Activated T-cell treated with anti-CD3 and anti-CD28 coated beads for 4 hours (primary cell): ENCODE measurements around the gene SNED1.
"Not testable (repeated sequence)": the region's sequence is repeated elsewhere in the genome, so short reads cannot be mapped to it uniquely, and the experiment has no call there.

Experiments used
- DNase-seq: peaks from one replicate; pipeline ENCODE4 v3.0.0-alpha.2; 2020

SNED1 gene

DNA sequence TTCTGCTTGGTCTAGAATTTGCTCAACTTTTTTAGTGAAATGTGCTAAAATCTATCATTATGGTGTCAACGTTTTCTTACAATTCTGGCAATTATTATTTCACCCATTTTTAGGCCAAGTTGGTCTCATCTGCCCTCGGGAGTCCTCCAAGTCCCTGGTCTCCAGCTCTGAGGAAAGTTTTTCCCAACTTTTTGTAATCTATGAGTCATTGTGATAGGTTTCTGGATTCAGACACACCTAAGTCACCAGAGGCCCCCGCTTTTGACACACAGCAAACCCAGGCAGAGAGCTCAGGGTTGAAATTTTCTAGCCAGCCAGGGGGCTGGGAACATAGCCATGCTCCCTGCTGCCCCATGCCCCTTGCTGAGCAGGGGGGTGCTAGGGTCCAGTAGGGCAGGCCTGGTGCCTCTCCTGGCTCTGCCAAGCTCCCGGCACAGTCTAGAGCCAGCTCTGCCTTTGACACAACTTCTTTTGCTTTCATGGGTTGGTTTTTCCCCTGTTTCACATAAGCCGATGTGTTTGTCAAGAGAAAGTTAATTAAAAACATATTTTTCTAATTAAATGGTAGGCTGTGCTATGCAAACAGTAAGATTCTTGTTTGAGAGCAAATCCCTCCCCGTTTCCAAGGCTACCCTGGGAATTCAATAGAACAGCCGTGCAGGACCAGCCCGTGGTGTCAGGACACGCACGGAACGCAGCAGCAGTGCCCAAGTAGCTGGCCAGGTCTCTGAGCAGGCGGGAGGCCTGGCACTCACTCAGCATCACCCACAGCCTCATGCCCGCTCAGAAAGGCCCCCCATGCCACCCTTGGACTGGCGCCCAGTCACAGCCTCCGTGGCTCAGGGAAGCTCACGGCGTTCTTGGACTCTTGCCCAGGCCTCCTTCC is 25.5 kb upstream of the SNED1 start:
- DNase-seq, result no peak

DNA sequence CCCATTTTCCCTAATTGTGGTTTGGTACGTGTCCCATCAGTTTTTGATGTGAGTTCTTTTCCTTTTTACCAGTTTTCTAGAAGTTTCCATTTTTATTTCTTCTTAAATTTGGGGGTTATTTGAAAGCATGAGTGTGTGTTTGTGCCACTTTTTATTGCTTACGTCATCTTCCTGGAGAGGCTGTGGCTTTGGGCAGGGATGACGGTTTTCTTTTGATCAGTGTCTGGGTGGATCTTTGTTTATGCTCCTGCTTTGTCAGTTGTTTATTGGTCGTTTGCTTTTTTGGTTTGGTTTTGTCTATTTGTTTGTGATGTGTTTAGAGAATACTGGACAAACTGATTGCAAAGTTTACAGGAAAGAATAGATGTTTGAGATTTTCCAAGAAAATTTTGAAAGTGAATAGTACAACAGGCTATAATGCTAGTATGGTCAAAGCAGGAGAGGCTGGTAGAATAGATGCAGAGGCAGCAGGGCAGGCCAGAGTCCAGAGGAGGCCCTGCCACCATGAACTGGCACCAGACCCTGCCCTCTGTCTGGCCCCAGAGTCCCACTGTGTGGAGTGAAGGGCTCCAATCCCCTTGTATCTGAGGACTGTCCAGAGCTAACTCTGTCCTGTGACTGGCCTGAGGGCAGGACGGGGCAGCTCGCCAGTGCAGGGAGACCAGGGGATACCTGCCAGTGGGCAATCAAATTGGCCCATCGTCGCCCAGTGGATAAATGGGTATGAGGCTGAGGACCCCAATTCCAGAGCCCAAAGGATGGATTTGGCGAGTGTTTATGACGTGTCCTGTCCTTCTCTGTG is 23.4 kb upstream of the SNED1 start:
- DNase-seq, result no peak

DNA sequence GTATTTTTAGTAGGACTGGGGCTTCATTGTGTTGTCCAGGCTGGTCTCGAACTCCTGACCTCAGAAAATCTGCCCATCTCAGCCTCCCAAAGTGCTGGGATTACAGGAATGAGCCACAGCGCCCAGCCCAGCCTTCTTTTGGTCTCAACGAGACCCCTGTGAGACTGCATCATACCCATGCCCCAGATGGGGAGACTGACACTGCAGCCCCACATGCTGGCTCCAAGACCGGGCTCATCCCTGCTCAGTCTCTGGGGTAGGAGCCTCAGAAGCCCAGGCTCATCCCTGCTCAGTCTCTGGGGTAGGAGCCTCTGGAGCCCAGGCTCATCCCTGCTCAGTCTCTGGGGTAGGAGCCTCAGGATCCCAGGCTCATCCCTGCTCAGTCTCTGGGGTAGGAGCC is 22.5 kb upstream of the SNED1 start:
- not testable (repeated sequence) for DNase-seq

DNA sequence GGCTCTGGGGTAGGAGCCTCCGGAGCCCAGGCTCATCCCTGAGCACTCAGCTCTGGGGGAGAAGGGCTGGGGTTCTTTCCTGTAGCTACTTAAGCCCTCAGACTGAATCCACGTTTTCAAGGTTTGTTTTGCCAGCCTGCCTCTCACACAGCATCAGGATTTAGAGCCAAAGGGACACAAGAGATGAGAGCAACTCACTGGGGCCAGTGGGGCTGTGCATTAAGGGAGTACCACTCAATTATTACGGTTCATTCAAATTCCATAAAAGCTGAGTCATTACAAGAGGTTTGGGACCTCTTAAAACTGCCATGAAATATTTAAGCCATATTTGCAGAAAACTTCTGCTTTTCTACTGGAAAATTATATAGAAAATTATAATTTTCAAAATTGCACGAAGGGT is 17.1 kb upstream of the SNED1 start:
- no peak for DNase-seq

DNA sequence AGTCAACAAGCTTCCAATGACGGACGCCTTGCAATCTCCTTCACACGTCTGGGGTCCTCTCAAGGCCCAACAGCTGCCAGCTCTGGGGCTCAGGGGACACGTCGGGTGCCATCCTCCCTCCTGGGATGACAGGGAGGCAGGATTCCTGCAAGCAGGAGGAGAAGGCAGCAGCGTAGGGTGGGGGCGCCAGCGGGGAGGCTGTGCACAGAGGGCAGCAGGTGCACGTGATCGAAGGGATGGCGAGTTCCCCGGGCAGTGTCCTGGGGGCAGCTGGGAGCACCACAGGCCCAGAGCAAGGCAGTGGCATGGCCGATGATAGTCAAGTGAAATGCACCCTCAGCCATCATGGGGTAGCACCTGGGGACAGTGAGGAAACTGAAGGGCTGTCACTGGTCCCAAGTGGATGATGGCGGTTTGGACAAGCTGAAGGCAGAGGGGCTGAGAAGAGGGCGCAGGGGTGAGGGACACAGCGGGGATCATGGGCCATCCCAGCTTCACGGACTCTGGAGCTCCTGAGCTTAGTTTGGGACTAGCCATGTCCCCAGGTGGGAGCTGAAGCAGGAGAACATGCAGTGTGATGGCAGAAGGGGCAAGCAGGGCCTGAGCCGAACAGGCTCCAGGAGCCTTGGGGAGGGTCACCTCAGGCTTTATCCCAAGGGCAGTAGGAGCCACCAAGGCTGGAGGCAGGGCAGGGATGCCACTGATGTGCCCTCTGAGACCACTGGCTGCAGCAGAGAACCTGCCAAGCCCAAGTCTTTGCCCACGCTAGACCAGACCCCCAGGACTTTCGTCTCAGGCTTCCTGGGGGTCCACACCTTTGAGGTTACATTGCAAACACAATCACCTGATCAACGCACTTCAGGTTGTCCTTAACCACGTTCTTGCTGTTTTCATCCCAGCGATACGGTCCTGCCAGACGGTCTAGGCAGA is 16.3 kb upstream of the SNED1 start:
- DNase-seq, result no peak

DNA sequence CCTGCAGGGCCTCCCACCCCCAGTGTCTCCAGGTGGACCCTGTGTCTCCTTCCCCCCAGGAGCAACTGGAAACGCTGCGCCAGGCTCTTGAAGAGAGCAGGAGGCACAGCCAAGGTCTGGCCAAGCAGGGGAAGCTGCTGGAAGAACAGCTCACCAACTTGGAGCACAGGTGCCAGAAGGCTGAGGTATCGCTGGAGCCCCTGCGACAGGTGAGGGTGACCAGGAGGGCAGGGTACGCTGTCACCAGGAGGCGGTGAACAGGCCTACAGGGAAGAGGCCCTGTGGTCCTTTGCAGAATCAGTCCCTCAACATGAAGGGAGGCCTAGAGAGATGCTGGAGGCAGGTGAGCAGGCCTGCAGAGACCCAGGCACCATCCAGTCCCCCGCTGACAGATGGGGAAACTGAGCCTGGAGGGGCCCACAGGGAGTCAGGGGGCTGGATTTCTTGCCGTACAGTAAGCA is 15.6 kb upstream of the SNED1 start:
- no peak for DNase-seq

DNA sequence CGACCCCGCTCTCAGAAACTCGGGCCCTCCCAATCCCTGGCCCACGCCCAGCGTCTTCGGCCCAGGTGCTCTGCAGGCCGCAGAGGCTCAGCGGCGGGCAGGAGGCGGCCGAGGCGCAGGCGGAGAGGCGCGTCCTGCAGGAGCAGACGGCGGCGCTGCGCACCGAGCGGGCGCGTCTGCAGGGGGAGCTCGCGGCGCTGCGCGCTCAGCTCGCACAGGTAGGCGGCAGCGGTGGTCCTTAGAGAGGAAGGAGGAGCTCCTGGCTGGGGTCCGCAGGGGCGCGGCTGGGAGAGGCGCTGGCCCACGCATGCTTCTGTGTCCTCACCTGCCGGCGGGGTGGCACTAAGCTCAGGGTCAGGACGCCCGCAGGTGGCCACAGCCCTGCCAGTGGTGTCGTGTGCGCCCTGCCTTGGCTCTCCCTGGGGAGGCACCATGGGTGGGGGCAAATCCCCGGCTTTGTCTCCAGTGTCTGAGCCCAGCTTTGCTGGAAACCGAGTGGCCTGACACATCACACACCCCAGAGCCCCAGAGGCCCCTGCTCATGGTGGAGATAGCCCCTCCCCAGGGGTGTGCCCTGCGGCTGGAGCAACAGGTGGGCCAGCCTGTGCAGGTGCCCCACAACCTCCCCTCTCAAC is 14.9 kb upstream of the SNED1 start:
- DNase-seq, result no peak

DNA sequence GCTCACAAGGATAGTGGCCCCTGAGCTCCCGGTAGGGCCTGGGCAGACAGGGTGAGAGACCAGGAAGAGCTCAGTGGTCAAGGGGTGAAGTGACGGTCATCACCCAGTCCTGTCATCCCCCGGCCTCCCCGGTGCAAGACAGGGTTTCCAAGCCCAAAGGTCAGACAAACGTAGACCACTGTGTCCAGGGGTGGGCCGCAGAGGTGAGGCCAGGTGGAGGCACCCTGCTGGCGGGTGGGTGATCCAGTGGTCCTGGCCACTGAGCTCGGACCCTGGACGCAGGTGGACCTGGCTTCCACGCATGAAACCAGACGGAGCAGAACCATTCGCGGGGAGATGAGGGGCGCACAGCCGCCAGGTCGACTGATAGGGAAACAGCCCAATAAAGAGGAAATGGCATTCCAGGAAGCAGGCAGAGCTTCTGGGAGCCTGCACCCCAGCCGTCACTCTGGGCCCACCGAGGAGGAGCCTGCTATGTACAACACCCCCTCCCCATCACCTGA is 14.4 kb upstream of the SNED1 start:
- DNase-seq, result no peak

DNA sequence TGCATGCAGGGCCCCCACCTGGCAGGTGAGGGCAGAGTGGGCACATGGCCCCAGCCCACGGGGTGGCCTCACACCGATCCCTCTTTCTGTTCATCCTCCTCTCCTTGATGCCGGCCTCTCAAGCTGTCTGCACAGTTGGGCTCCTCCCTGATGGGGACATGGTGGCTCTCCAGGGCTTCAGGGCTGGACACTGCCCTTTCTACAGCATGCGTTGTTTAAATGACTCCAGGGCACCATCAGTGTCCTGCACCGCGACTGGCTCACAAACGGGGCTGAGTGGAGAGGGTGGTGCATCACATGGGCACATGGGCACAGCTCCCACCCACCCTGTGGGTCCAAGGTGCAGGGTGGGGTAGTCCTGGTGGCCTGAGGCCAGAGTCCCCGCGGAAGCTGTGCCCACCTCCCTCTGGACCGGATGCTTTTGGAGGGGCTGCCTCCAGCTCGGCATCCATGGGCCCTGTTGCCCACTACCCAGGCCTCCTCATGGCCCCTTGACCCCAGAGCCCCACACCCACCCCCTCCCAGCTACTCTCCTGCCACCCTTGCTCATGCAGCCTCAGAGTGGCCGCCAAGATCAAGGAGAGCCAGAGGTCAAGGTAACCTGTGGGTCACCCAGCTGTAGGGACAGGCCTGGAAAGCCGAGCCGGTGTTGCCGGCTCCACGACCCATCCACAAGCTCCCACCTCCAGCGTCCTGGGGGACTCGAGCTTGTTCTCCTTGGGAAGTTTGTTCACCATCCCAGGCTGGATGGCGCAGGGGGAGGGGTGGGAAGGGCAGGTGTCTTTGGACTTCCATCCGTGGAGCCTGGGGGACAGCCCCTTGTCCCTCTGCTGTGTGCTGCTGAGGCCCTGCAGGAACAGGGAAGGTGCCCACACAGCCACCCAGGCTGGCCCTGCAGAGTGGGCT is 12.3 kb upstream of the SNED1 start:
- no peak for DNase-seq

DNA sequence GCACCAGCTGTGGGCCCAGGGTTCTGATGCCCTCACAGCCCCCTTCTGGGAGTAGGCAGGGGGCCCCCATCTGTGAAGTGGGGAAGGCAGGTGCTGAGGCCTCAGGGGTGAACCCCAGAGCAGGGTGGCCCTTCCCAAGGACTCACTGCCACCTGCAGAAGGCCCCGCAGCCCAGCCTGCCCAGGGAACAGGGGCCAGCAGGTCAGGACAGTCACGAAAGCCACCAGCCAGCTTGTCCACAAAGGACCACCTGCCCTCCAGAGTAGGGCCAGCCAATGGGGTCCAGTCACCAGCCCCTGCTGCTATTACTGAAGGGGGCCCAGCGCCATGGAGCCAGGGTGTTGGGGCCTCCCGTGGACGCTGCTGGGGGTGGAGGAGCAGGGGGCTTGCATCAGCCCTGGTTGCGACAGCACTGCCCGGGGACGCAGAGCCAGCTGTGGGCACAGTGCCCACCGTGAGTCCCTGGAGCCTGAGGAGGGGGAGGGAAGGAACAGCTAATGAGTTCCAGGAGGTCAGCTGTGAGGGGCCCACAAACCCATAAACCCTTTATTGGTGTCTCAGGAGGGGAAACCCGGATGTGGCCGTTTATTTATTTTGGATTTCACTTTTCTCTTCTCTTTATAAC is 11.5 kb upstream of the SNED1 start:
- no peak for DNase-seq

DNA sequence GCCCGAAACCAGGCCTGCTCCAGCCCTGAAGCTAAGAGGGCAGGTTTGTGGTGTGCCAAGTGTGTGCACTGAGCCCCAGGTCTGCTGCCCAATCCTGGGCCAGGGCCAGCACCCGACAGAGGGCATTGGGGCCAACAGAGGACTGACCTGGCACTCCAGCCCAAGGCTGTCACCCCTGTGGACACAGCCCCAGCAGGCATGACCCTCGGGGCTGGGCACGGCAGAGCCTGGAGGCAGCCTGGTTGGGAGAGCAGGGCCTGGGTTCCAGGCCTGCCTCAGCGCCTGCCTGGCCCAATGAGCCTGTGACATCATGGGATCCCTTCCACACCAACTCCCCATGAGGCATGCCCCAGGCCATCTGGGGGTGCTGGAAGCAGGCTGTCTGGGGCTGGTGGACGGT is 10.8 kb upstream of the SNED1 start:
- no peak for DNase-seq

DNA sequence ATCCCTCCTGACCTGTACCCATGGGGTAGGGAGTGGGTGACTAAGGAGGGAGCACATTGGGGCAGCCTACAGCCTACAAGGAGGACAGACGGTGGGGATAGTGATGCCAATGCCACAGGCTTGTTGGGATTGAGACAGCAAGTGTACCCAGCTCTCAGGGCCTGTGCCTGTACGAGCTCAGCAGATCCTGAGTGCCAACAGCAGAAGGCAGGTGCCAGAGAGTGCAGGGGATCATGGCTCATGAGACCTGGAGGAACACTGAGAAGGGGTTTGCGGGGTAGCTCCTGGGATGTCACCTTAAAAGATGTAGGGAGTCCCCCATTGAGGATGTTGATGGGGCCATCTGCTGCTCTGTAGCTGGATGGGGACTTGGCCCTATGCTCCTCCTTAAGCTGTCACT is 10.3 kb upstream of the SNED1 start:
- no peak for DNase-seq

DNA sequence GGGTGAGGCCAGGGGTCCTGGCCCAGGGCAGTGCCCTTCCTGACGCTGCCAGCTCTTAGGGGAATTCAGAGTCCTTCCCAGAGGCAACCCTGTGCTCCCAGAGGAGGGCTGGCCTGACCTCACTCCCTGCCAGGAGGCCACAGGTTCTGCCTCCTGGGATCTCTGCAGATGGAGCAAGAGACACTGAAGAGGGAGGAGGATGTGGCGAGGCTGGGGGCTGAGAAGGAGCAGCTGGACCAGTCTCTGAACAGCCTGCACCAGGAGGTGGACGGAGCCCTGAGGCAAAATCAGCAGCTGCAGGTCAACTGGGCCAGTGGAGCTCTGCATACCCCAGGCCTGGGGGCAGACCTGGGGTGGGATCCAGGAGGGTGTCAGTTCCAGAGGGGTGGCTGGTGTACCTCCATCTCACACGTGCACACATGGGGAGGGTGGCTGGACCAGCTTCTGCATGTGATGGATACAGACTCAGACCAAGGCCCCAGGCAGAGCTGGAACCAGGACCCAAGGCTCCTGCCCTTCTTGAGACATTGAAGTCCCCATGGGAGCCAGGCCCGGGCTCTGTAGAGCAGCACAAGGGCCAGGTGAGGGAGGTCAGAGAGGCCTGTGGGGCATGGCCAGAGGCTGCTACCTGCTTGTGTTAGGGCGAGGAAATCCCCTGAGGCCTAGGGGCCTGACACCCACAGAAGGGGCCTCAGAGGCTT is 9.7 kb upstream of the SNED1 start:
- DNase-seq, result no peak

DNA sequence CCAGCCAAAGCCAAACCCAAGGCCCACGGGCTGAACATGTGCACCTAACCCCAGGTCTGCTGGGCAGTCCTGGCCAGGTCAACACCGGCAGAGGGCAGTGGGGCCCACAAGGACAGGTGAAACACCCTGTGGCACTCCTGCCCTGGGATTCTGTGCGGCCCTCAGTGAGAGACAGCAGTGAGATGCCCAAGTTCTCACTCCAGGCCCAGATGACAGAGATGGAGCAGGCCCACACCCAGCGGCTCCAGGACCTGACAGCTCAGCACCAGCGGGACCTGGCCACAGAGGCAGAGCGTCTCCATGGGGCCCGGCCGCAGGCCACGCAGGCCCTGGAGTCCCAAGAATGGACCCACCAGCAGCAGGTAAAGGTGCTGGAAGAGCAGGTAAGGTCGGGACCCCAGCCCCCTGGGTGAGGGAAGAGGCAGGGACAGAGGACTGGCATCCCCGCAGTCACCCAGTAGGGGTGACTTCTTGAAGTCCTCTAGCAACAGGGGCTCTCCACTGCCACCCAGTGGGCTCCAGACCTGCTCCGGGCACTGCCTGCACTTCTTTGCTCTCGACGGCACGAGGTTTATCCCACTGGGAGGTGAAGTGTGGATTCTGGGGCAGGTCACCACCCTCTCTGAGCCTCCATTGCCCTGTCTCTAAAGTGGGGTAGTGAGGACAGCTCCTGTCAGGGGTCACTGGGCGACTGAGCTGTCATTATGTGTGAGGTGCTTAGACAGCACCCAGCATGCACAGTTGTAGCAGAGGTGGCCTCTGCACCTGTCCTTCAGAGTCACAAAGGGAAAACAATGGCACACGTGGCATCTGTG is 8.8 kb upstream of the SNED1 start:
- DNase-seq, result no peak

DNA sequence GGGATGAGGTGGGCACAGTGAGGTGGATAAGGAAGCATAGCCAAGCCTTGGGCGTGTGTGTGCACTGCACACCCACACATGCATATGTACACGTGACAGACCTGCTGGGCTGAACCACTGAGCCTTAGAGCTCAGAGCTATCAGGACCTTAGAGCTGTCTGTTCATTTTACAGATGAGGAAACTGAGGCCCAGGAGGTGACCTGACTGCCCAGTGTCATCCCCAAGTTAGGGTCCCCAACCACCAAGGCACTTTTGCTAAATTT is 8.2 kb upstream of the SNED1 start:
- DNase-seq, result no peak

DNA sequence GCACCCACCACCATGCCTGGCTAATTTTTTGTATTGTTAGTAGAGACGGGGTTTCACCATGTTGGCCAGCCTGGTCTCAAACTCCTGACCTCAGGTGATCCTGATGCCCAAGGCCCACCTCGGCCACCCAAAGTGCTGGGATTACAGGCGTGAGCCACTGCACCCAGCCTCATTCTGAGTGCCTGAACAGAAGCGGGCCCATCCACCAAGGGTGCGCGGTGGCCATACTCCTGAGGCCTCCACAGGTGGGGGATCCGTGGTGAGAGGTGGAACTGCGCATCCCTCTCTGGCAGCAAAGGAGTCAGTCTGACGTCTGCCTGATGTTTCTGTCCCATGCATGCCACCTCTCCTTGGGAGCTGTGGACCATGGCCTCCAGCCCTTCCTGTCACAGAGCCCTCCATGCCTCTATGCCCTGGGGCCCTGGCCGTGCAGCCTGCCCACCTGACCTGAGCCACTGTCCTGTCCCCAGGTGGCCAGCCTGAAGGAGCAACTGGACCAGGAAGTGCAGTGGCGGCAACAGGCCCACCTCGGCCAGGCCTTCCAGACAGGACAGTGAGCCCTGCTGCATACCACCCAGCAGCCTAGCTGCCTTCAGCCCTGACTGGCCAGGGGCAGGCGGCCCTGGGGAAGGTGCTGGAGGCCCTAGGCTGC is 7.6 kb upstream of the SNED1 start:
- no peak for DNase-seq

DNA sequence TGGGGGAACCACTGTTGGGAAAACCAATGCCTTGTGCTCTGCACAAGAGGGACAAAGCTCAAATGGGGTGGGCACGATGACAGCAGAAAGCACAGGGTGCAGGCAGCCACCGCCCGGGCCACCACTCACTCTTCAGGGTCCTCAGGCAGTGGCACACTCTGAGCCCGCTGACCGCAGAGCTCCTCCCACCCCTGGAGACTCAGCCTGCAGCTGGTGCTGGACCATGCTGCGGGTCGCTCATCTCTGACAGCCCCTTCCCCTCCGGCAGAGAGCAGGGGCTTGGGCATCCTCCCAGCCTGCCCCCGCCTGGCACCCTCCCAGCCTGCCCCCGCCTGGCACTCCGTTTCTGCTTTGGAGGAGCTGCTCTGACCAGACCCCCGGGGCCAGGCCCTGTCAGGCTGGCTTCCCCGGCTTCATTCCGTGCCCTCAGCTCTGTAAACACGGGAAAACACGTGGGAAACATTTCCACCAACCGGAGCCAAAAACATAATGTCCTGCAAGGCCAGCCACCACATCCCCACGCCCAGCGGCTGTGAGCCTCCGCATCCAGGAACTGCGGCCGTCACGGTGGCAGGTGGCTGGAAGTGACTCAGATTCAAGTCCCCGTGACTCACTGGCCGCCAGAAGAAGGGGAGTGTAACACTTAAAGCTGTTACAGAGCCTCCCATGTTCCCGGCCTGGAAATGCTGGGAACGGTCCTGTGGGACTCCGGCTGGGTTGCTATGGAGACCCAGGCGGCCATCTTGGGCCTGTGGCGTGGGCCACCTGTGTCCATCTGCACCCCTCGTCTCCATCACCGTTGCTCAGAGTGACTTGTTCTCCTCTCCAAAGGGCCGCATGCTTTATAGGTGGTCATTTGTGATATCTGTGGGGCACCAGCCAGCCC is 6.8 kb upstream of the SNED1 start:
- DNase-seq, result no peak
